ENCODE measurements around the gene OBI1.

Gene OBI1

DNA sequence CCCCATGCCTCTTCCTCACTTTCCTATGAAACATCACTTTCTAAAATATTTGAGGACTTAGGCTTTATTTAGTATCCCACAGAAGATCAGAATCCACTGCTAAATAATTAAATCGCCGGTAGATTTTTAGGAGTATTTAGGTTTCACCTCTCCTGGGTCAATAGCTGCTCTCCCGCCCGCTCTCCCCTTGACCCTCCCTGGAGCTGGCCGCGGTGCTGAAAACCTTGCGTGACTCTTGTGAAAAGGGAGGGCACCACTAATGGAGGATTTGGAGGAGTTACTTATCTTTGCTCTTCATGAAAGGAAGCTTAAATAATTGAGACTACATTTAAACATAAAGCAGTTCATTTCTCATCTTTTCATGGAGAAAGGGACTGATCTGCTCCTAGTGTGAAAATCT, 69.7 kb downstream of the OBI1 start (continued):
- TF ChIP-seq, protein P1, sequence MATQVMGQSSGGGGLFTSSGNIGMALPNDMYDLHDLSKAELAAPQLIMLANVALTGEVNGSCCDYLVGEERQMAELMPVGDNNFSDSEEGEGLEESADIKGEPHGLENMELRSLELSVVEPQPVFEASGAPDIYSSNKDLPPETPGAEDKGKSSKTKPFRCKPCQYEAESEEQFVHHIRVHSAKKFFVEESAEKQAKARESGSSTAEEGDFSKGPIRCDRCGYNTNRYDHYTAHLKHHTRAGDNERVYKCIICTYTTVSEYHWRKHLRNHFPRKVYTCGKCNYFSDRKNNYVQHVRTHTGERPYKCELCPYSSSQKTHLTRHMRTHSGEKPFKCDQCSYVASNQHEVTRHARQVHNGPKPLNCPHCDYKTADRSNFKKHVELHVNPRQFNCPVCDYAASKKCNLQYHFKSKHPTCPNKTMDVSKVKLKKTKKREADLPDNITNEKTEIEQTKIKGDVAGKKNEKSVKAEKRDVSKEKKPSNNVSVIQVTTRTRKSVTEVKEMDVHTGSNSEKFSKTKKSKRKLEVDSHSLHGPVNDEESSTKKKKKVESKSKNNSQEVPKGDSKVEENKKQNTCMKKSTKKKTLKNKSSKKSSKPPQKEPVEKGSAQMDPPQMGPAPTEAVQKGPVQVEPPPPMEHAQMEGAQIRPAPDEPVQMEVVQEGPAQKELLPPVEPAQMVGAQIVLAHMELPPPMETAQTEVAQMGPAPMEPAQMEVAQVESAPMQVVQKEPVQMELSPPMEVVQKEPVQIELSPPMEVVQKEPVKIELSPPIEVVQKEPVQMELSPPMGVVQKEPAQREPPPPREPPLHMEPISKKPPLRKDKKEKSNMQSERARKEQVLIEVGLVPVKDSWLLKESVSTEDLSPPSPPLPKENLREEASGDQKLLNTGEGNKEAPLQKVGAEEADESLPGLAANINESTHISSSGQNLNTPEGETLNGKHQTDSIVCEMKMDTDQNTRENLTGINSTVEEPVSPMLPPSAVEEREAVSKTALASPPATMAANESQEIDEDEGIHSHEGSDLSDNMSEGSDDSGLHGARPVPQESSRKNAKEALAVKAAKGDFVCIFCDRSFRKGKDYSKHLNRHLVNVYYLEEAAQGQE (tag by site-specific recombination; IDR thresholded peaks at IDR 0.05) = peak; percentile 90

DNA sequence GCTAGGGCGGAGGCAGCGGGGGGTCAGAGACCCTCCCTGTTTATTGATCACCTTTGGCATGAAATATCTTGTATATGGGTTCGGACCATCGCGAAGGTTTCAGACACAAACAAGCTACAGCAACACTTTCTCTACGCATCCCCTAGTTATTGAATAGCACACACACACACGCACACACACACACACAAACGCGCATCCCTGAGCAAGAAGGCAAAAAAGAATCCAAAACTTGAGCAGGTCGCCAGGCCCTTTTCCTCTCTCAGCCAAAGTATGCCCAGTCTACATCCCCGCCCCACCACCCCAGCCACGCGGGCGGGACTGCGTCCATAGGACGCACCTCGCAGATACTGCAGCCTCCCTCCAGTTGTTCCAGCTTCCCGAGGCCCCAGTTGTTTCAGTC, 71.6 kb downstream of the OBI1 start:
- H3K9me3 ChIP-seq (ENCODE audit: control insufficient read depth, insufficient read depth, low read depth, low read length) = no peaks in the 10 kb centered on the region
- H3K27ac ChIP-seq (ENCODE audit: extremely low read depth, low read depth, low read length) = no peak overlapping the region
- H3K4me3 ChIP-seq (ENCODE audit: low read depth, low read length) = no peak overlapping the region
- H3K36me3 ChIP-seq (ENCODE audit: control insufficient read depth in 2 of 2, insufficient read depth in 1 of 2, low read length in 2 of 2) = no peaks in the 10 kb centered on the region
- ChIA-PET CTCF (no interaction called here), POLR2A (no interaction called here)
- TF ChIP-seq ZNF626 (tag by site-specific recombination; IDR thresholded peaks at IDR 0.05) (no peak), MEIS1 (CRISPR knock-in tag; IDR thresholded peaks at IDR 0.05; ENCODE audit: borderline replicate concordance) (no peak), ZNF610 (tag by site-specific recombination; IDR thresholded peaks at IDR 0.05; ENCODE audit: borderline replicate concordance) (no peak), ZBTB48 (tag by site-specific recombination; IDR thresholded peaks at IDR 0.05) (no peak), ZNF292 (tag by site-specific recombination; IDR thresholded peaks at IDR 0.05; ENCODE audit: borderline replicate concordance, low read depth) (no peak), ZNF324 (tag by site-specific recombination; IDR thresholded peaks at IDR 0.05) (no peak), ZNF350 (tag by site-specific recombination; IDR thresholded peaks at IDR 0.05) (no peak), ZSCAN30 (tag by site-specific recombination; IDR thresholded peaks at IDR 0.05) (no peak), ZNF76 (tag by site-specific recombination; IDR thresholded peaks at IDR 0.05; ENCODE audit: borderline replicate concordance, low read depth) (no peak), ZNF302 (tag by site-specific recombination; IDR thresholded peaks at IDR 0.05; ENCODE audit: low read depth) (no peak), ZNF473 (tag by site-specific recombination; IDR thresholded peaks at IDR 0.05) (no peak), ZNF776 (tag by site-specific recombination; IDR thresholded peaks at IDR 0.05; ENCODE audit: borderline replicate concordance) (no peak), ZNF558 (tag by site-specific recombination; IDR thresholded peaks at IDR 0.05) (no peak)
- TF ChIP-seq, protein P2, sequence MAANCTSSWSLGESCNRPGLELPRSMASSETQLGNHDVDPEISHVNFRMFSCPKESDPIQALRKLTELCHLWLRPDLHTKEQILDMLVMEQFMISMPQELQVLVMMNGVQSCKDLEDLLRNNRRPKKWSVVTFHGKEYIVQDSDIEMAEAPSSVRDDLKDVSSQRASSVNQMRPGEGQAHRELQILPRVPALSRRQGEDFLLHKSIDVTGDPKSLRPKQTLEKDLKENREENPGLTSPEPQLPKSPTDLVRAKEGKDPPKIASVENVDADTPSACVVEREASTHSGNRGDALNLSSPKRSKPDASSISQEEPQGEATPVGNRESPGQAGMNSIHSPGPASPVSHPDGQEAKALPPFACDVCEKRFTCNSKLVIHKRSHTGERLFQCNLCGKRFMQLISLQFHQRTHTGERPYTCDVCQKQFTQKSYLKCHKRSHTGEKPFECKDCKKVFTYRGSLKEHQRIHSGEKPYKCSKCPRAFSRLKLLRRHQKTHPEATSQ (tag by site-specific recombination; IDR thresholded peaks at IDR 0.05) = no peak
- TF ChIP-seq, protein P3, sequence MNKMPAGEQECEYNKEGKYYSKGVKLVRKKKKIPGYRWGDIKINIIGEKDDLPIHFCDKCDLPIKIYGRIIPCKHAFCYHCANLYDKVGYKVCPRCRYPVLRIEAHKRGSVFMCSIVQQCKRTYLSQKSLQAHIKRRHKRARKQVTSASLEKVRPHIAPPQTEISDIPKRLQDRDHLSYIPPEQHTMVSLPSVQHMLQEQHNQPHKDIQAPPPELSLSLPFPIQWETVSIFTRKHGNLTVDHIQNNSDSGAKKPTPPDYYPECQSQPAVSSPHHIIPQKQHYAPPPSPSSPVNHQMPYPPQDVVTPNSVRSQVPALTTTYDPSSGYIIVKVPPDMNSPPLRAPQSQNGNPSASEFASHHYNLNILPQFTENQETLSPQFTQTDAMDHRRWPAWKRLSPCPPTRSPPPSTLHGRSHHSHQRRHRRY (tag by site-specific recombination; IDR thresholded peaks at IDR 0.05) = no peak
- TF ChIP-seq, protein P4, sequence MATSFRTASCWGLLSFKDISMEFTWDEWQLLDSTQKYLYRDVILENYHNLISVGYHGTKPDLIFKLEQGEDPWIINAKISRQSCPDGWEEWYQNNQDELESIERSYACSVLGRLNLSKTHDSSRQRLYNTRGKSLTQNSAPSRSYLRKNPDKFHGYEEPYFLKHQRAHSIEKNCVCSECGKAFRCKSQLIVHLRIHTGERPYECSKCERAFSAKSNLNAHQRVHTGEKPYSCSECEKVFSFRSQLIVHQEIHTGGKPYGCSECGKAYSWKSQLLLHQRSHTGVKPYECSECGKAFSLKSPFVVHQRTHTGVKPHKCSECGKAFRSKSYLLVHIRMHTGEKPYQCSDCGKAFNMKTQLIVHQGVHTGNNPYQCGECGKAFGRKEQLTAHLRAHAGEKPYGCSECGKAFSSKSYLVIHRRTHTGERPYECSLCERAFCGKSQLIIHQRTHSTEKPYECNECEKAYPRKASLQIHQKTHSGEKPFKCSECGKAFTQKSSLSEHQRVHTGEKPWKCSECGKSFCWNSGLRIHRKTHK (tag by site-specific recombination; IDR thresholded peaks at IDR 0.05) = no peak
- TF ChIP-seq, protein P5, sequence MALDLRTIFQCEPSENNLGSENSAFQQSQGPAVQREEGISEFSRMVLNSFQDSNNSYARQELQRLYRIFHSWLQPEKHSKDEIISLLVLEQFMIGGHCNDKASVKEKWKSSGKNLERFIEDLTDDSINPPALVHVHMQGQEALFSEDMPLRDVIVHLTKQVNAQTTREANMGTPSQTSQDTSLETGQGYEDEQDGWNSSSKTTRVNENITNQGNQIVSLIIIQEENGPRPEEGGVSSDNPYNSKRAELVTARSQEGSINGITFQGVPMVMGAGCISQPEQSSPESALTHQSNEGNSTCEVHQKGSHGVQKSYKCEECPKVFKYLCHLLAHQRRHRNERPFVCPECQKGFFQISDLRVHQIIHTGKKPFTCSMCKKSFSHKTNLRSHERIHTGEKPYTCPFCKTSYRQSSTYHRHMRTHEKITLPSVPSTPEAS (tag by site-specific recombination; IDR thresholded peaks at IDR 0.05) = no peak
- TF ChIP-seq, protein P6, sequence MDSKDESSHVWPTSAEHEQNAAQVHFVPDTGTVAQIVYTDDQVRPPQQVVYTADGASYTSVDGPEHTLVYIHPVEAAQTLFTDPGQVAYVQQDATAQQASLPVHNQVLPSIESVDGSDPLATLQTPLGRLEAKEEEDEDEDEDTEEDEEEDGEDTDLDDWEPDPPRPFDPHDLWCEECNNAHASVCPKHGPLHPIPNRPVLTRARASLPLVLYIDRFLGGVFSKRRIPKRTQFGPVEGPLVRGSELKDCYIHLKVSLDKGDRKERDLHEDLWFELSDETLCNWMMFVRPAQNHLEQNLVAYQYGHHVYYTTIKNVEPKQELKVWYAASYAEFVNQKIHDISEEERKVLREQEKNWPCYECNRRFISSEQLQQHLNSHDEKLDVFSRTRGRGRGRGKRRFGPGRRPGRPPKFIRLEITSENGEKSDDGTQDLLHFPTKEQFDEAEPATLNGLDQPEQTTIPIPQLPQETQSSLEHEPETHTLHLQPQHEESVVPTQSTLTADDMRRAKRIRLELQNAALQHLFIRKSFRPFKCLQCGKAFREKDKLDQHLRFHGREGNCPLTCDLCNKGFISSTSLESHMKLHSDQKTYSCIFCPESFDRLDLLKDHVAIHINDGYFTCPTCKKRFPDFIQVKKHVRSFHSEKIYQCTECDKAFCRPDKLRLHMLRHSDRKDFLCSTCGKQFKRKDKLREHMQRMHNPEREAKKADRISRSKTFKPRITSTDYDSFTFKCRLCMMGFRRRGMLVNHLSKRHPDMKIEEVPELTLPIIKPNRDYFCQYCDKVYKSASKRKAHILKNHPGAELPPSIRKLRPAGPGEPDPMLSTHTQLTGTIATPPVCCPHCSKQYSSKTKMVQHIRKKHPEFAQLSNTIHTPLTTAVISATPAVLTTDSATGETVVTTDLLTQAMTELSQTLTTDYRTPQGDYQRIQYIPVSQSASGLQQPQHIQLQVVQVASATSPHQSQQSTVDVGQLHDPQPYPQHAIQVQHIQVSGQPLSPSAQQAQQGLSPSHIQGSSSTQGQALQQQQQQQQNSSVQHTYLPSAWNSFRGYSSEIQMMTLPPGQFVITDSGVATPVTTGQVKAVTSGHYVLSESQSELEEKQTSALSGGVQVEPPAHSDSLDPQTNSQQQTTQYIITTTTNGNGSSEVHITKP (tag by site-specific recombination; IDR thresholded peaks at IDR 0.05) = no peak
- TF ChIP-seq, protein P1 (tag by site-specific recombination; IDR thresholded peaks at IDR 0.05) = no peak
- H3K4me1 ChIP-seq (ENCODE audit: control insufficient read depth, insufficient read depth, low read length) = no peaks in the 10 kb centered on the region
